ENCODE results near the gene NFE2L1. TPM values are rescaled to one million over a fixed set of nuclear protein-coding genes. Genes with fewer than 3 reads are reported as not detected.
"Not testable (repeated sequence)": the region's sequence is repeated elsewhere in the genome, so short reads cannot be mapped to it uniquely, and the experiment has no call there.

NFE2L1 gene, protein sequence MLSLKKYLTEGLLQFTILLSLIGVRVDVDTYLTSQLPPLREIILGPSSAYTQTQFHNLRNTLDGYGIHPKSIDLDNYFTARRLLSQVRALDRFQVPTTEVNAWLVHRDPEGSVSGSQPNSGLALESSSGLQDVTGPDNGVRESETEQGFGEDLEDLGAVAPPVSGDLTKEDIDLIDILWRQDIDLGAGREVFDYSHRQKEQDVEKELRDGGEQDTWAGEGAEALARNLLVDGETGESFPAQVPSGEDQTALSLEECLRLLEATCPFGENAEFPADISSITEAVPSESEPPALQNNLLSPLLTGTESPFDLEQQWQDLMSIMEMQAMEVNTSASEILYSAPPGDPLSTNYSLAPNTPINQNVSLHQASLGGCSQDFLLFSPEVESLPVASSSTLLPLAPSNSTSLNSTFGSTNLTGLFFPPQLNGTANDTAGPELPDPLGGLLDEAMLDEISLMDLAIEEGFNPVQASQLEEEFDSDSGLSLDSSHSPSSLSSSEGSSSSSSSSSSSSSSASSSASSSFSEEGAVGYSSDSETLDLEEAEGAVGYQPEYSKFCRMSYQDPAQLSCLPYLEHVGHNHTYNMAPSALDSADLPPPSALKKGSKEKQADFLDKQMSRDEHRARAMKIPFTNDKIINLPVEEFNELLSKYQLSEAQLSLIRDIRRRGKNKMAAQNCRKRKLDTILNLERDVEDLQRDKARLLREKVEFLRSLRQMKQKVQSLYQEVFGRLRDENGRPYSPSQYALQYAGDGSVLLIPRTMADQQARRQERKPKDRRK
- 48.7 and 52.7 TPM in 2 replicates for total RNA-seq (2014; rRNA removed; shearing (Covaris generic); ENCODE audit: low replicate concordance)

DNA sequence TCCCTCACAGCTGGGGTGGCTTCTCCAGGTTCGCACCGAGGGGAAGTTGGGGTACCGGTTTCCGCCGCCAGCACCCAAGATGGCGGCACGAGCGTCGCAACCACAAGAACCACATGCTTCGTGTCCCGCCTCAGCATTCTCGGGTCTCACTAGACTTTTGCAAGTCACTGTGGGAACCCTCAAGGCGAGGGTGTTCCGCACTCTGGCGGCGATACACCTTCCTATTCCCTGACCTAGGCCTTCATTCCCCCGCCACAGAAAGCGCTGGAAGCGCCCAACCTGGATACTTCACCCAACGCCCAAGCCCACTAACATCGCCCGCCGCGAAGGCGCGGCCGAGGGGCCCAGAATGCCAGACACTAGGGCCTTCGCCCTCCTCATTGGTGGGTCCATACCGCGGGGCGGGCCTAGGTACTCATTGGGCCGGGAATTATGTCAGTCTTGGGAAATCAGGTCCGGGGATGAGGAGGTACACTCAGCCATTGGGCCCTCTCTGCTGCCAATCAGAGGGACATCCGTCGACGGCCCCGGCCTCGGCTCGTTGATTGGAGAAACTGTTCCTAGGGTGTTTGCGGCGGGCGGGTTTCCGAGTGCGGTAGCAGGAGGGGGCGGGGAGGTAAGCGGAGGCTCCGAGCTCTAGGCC lies at the start of gene NFE2L1:
TSS of gene NFE2L1 (plus strand) at position 619 of the 643 bp plus-strand sequence. CDS start 2,760 bp downstream, outside the sequence.
- peak within 1 kb of the TSS; percentile 90 for H3K4me3 ChIP-seq (ENCODE audit: low read length)
- peak within 1 kb of the TSS; percentile 88 for H3K27ac ChIP-seq (ENCODE audit: low read length)
- H2AFZ ChIP-seq (ENCODE audit: low read length), result peak within 1 kb of the TSS; percentile 56
- no peaks in the 10 kb centered on the region for H3K9me2 ChIP-seq (replicated peaks; ENCODE audit: insufficient read depth, low read length)
- peaks cover 72% of the 10 kb centered on the region for H3K4me1 ChIP-seq (ENCODE audit: low read length)
- H3K9me3 ChIP-seq (ENCODE audit: low read length), result no peaks in the 10 kb centered on the region
- no peaks in the 10 kb centered on the region for H3K27me3 ChIP-seq (ENCODE audit: low read length)
- H4K20me1 ChIP-seq (ENCODE audit: insufficient read depth, low read depth, low read length), result peaks cover 14% of the 10 kb centered on the region
- DNase-seq, result peak; percentile 99
- H3K9ac ChIP-seq (ENCODE audit: low read length), result peak within 1 kb of the TSS; percentile 99
- peaks cover 10% of the 10 kb centered on the region for H3K36me3 ChIP-seq (ENCODE audit: insufficient read depth, low read length)
- peak within 1 kb of the TSS; percentile 95 for H3K4me2 ChIP-seq (ENCODE audit: low read depth, low read length, poor library complexity, severe bottlenecking)
- peaks cover 50% of the 10 kb centered on the region for H3K79me2 ChIP-seq (ENCODE audit: low read length)

DNA sequence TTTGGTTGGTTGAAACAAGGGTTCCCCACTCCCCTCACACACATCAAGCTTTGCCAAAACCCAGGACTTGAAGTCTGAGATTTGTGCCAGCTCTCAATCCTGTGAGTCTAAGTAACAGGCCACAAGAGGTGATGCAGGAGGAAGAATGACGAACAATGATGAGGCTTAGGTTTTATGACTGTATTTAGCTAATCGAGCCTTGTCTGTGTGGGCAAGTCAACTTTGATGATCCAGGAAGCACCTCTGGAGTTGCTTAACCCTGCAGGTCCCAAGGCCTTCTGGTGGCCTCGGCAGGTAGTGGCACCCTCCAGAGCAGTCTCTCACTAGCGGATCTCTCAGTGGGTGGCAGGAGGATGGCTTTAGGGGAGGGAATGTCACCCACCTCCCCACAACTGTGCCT lies 48.6 kb upstream of the NFE2L1 start:
- Histone ChIP-seq H3K4me1 (ENCODE audit: low read length) (peaks cover 39% of the 10 kb centered on the region), H2AFZ (ENCODE audit: low read length) (no peak overlapping the region), H3K27ac (ENCODE audit: low read length) (no peak overlapping the region), H3K9me3 (ENCODE audit: low read length) (no peaks in the 10 kb centered on the region), H4K20me1 (ENCODE audit: insufficient read depth, low read depth, low read length) (no peaks in the 10 kb centered on the region), H3K9me2 (replicated peaks; ENCODE audit: insufficient read depth, low read length) (no peaks in the 10 kb centered on the region), H3K4me2 (ENCODE audit: low read depth, low read length, poor library complexity, severe bottlenecking) (no peak overlapping the region), H3K4me3 (ENCODE audit: low read length) (no peak overlapping the region), H3K9ac (ENCODE audit: low read length) (no peak overlapping the region), H3K27me3 (ENCODE audit: low read length) (no peaks in the 10 kb centered on the region), H3K36me3 (ENCODE audit: insufficient read depth, low read length) (no peaks in the 10 kb centered on the region), H3K79me2 (ENCODE audit: low read length) (no peaks in the 10 kb centered on the region)
- peak; percentile 52 for DNase-seq

DNA sequence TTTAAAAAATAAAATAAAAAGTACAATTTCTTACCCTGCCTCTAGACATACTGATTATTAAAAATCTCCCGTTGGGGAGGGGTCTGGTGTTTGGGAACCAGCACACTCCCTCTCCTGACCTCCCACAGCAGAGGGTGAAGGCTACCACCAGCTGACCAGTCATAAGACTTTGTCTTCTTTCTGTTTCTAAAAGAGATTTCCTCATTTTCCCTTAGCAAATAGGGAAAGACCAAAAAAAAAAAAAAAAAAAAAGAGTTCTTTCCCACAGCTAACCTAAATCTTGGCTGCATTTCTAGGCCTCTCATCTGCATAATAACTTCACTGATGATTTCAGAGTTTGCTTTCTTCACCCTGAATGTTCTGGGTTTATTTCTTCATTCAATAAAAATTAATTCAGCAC lies 47.0 kb upstream of the NFE2L1 start:
- Histone ChIP-seq H3K27ac (ENCODE audit: low read length) (no peak overlapping the region), H3K36me3 (ENCODE audit: insufficient read depth, low read length) (no peaks in the 10 kb centered on the region), H3K9me3 (ENCODE audit: low read length) (no peaks in the 10 kb centered on the region), H2AFZ (ENCODE audit: low read length) (no peak overlapping the region), H3K27me3 (ENCODE audit: low read length) (no peaks in the 10 kb centered on the region), H3K79me2 (ENCODE audit: low read length) (no peaks in the 10 kb centered on the region), H3K9me2 (replicated peaks; ENCODE audit: insufficient read depth, low read length) (no peaks in the 10 kb centered on the region), H3K4me3 (ENCODE audit: low read length) (no peak overlapping the region), H3K9ac (ENCODE audit: low read length) (no peak overlapping the region), H3K4me1 (ENCODE audit: low read length) (peaks cover 45% of the 10 kb centered on the region), H3K4me2 (ENCODE audit: low read depth, low read length, poor library complexity, severe bottlenecking) (no peak overlapping the region), H4K20me1 (ENCODE audit: insufficient read depth, low read depth, low read length) (no peaks in the 10 kb centered on the region)
- DNase-seq, result no peak

DNA sequence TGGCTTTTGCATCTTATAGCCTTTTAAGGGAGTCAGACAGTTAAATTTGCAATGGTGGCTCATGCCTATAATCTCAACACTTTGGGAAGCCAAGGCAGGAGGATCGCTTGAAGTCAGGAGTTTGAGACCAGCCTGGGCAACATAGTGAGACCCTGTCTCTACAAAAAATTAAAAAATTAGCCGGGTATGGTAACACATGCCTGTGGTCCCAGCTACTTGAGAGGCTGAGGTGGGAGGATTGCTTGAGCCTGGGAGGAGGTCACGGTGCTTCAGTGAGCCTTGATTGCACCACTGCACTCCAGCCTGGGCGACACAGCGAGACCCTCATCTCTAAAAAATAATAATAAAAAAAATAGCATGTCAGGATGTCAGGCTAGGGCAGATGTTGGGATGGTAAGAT lies 46.5 kb upstream of the NFE2L1 start:
- not testable (repeated sequence) for H3K9ac ChIP-seq (ENCODE audit: low read length); H2AFZ ChIP-seq (ENCODE audit: low read length); H3K9me3 ChIP-seq (ENCODE audit: low read length); H3K4me3 ChIP-seq (ENCODE audit: low read length); H3K36me3 ChIP-seq (ENCODE audit: insufficient read depth, low read length); H4K20me1 ChIP-seq (ENCODE audit: insufficient read depth, low read depth, low read length); DNase-seq; H3K9me2 ChIP-seq (replicated peaks; ENCODE audit: insufficient read depth, low read length); H3K27me3 ChIP-seq (ENCODE audit: low read length); H3K4me2 ChIP-seq (ENCODE audit: low read depth, low read length, poor library complexity, severe bottlenecking); H3K27ac ChIP-seq (ENCODE audit: low read length); H3K79me2 ChIP-seq (ENCODE audit: low read length)
- H3K4me1 ChIP-seq (ENCODE audit: low read length), result peaks cover 45% of the 10 kb centered on the region

DNA sequence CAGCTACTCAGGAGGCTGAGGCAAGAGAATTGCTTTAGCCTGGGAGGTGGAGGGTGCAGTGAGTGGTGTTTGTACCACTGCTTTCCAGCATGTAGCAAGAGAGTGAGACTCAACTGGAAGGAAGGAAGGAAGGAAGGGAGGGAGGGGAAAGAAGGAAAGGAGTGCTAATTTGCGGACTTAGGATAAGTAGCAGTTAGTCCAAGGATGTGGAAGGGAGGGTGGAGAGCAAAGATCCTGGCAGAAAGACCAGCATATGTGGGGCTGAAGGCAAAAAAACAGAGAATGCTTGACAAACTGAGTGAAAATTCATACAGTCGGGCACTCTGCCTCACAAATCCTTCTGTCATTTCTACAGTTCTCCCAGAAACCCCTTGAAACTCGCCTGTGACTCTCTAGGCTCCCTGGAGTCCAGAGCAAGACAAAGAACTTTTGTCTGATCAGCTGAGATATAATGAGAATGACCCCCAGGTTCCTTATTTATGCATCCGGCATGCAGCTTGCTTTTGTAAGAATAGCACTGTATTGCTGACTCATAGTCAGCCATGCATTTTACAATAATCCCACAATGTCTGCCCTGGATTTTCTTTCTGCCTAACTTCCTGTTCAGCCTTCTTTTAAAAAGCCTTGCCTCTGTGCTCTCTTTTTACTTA lies 45.8 kb upstream of the NFE2L1 start:
- Histone ChIP-seq H3K9me3 (ENCODE audit: low read length) (no peaks in the 10 kb centered on the region), H4K20me1 (ENCODE audit: insufficient read depth, low read depth, low read length) (no peaks in the 10 kb centered on the region), H3K79me2 (ENCODE audit: low read length) (no peaks in the 10 kb centered on the region), H3K9ac (ENCODE audit: low read length) (peak overlapping the region; percentile 41), H3K27me3 (ENCODE audit: low read length) (no peaks in the 10 kb centered on the region), H3K9me2 (replicated peaks; ENCODE audit: insufficient read depth, low read length) (no peaks in the 10 kb centered on the region), H3K4me1 (ENCODE audit: low read length) (peaks cover 45% of the 10 kb centered on the region), H3K36me3 (ENCODE audit: insufficient read depth, low read length) (no peaks in the 10 kb centered on the region), H3K27ac (ENCODE audit: low read length) (peak overlapping the region; percentile 73), H3K4me3 (ENCODE audit: low read length) (peak overlapping the region; percentile 36), H2AFZ (ENCODE audit: low read length) (peak overlapping the region; percentile 34), H3K4me2 (ENCODE audit: low read depth, low read length, poor library complexity, severe bottlenecking) (peak overlapping the region; percentile 61)
- DNase-seq, result peak; percentile 89

DNA sequence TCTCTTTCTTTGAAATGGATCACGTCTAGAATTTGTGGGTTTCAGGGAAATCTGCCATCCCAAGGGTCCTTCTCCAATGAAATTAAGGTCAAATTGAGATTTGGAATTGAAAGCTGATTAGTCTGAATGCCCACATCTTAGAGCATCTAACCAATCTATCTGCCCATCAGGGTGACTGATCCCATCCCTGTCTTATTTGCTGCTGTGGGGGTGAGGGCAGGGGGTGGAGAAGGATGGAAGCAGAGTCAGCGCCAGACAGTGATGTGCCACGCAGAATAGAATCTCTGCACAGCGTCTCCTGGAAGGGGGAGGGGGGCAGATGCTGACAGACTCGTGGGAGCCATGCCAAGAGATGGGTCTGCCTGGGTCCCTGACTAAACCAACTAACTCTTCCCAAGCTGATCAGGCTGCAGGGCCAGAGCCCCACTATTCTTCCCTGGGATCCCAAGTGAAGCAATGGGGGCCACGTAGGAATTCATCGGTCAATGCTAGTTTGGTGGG lies 45.2 kb upstream of the NFE2L1 start:
- Histone ChIP-seq H4K20me1 (ENCODE audit: insufficient read depth, low read depth, low read length) (no peaks in the 10 kb centered on the region), H3K4me2 (ENCODE audit: low read depth, low read length, poor library complexity, severe bottlenecking) (peak overlapping the region; percentile 61), H3K27me3 (ENCODE audit: low read length) (no peaks in the 10 kb centered on the region), H3K9ac (ENCODE audit: low read length) (peak overlapping the region; percentile 41; the same call in 1 of the 2 replicates), H2AFZ (ENCODE audit: low read length) (peak overlapping the region; percentile 34), H3K4me1 (ENCODE audit: low read length) (peaks cover 45% of the 10 kb centered on the region), H3K9me2 (replicated peaks; ENCODE audit: insufficient read depth, low read length) (no peaks in the 10 kb centered on the region), H3K27ac (ENCODE audit: low read length) (peak overlapping the region; percentile 73), H3K4me3 (ENCODE audit: low read length) (peak overlapping the region; percentile 36; the same call in 1 of the 2 replicates), H3K79me2 (ENCODE audit: low read length) (no peaks in the 10 kb centered on the region), H3K9me3 (ENCODE audit: low read length) (no peaks in the 10 kb centered on the region), H3K36me3 (ENCODE audit: insufficient read depth, low read length) (no peaks in the 10 kb centered on the region)
- no peak for DNase-seq

DNA sequence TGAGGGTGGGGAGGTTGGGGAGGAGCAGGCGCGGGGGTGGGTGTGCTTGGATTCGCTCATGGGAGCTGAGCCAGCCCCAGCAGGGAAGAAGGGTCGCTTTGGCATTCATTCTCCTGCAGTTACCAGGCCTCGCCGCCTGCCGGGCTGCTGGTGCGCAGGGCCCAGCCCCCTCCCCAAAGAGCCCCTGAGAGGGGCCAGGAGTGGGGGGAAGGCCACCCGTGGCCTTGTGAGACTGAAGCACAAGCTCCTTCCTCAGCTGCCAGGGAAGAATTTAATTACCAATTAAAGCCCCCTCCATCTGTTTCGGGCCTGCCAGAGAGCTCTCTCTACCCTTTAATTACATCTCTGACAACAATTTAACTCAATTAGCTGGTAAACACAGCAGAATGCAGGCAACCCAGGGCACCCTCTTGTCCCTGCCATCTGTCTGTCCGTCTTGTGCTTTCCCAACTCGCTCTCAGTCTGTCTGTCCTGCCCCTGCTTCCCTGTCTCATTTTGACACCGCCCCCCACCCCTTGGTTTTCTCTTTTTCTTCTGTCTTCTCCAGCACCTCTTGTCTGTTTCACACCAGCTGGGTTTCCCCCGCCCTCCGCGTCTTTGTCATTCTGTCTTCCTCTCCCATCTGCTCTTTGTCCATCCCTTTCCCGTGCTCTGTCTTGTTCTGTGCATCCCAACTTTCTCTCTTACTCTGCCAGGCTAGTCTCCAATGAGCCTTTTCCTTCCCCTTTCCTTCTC lies 44.6 kb upstream of the NFE2L1 start:
- DNase-seq, result no peak
- Histone ChIP-seq H3K36me3 (ENCODE audit: insufficient read depth, low read length) (no peaks in the 10 kb centered on the region), H3K79me2 (ENCODE audit: low read length) (no peaks in the 10 kb centered on the region), H3K4me3 (ENCODE audit: low read length) (peak overlapping the region; percentile 36; the same call in 1 of the 2 replicates), H3K9me3 (ENCODE audit: low read length) (no peaks in the 10 kb centered on the region), H3K4me2 (ENCODE audit: low read depth, low read length, poor library complexity, severe bottlenecking) (peak overlapping the region; percentile 61), H3K9me2 (replicated peaks; ENCODE audit: insufficient read depth, low read length) (no peaks in the 10 kb centered on the region), H3K27ac (ENCODE audit: low read length) (no peak overlapping the region; the same call in 1 of the 2 replicates), H3K27me3 (ENCODE audit: low read length) (no peaks in the 10 kb centered on the region), H2AFZ (ENCODE audit: low read length) (peak overlapping the region; percentile 4; the same call in 1 of the 2 replicates), H4K20me1 (ENCODE audit: insufficient read depth, low read depth, low read length) (no peaks in the 10 kb centered on the region), H3K4me1 (ENCODE audit: low read length) (peaks cover 45% of the 10 kb centered on the region), H3K9ac (ENCODE audit: low read length) (no peak overlapping the region)

Data from Karpas-422 (cell line).